A673 (cell line): ENCODE results near the gene SCYGR4.

Experiments used
- CTCF ChIP-seq: fragments of 300-800, 200-600 bp; sonication (generic); conservative IDR thresholded peaks from 2 replicates; pipeline ENCODE4 v1.5.1; 2017; ENCODE audit warnings: low read depth, mild to moderate bottlenecking, antibody characterized with exemption, low read length, moderate library complexity, mixed read lengths
- EZH2 ChIP-seq: fragments of 200-600 bp; sonication (generic); IDR thresholded peaks from 2 replicates; pipeline ENCODE4 v1.6.1; 2017; ENCODE audit warnings: borderline replicate concordance, low read depth, mild to moderate bottlenecking, mixed read lengths, antibody characterized with exemption, low read length; ENCODE audit not compliant: poor library complexity, severe bottlenecking

GRCh38 chr2:227578642-227579041 lies 38.7 kb upstream of the SCYGR4 start:
- TF ChIP-seq EZH2 (no peak), CTCF (no peak)
